HG03575 (cell line): ENCODE results near the gene IL17RE.

Source experiments
- ATAC-seq: cut with Tn5 transposase; IDR thresholded peaks from one replicate; pipeline ENCODE4 v1.9.1; 2021; ENCODE audit not compliant: unreplicated experiment, insufficient number of reproducible peaks, low FRiP score; ENCODE audit errors: extremely low read depth

IL17RE gene

GRCh38 chr3:9946112-9947024 is 43.7 kb downstream of the IL17RE start:
- no peak for ATAC-seq

DNA sequence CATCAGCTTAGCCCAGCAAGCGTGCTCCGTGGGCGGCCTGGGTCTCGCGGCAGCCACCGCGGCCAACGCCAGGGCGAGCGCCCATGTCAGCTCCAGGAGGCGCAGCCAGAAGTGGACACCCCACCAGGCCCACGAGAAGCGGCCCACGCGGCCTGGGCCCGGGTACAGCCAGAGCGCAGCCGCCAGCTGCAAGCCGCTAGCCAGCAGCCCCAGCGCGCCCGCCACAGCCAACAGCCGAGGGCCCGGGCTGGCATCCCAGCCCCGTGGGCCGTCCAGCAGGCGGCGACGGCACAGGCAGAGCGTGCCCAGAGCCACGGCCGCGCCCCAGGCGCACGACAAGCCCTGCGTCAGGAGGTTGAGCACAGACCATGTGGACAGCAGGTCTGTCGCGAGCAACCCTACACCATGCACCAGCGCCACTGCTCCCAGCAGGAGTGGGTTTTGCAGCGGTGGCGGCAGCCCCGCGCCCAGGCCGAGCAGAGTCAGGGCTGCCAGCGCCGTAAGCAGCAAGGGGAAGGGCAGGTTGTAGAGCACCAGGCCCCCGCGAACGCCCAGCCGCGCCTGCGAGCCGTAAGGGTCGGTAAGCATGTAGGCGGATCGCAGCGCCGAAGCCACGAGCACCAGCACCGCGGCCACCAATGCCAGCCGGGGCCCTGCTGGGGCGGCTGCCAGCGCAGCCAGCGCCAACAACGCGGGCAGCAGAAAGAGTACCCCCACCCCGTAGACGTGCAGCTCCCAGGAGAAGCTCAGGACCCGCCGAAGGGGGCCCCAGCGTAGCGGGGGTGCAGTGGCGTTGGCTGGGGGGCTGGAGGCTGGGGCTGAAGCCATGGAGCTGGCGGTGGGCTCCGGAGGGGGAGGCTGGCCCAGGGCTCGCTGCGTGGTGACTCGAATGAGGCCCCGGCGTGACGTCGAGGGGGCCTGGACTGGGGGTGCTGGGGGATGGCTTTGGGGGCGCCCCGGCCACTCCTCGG is 44.7 kb downstream of the IL17RE start:
- ATAC-seq = no peak

- no peak for ATAC-seq
These were observed 45.9 kb downstream of the IL17RE start for GRCh38 chr3:9948586-9948985.

- ATAC-seq = no peak
These were observed 46.5 kb downstream of the IL17RE start for GRCh38 chr3:9949115-9949514.

DNA sequence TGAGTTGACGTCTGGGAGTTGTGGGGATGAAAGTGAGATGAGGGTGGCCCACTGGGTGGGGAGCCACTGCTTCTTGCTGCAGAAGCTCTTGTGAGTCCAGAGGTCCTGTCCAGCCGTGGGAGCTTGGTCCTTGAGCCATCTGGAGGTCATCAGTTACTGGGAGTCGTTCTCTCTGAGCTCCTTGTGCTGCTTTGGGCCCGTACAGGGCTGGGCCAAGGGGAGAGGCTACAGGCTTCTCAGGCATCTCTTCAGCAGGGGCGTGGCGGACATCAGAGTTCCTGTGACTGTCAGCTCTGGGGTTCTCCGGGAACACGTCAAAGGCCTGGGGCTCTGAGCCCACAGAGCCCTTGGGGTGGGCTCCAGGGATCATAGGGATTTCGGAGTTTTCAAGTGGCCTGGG is 47.0 kb downstream of the IL17RE start:
- ATAC-seq = no peak

- no peak for ATAC-seq
These were observed 48.5 kb downstream of the IL17RE start for GRCh38 chr3:9951126-9951525.

DNA sequence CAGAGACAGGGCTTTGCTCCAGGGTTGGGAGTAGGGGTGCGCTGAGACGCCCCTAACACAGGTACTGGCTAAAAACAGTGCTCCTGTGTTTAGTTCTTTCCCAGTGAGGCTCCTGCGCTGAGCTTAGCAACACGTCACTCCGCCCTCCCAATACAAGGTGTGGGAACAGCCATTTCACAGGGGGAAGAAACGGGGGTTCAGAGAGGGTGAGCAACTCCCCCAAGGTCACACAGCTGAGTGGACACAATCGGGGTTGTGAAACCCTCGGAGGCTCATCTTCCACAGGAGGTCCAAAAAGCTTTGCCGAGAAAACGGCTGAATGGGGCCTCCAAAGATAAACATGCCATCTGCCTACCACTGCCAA is 48.9 kb downstream of the IL17RE start:
- ATAC-seq = no peak

DNA sequence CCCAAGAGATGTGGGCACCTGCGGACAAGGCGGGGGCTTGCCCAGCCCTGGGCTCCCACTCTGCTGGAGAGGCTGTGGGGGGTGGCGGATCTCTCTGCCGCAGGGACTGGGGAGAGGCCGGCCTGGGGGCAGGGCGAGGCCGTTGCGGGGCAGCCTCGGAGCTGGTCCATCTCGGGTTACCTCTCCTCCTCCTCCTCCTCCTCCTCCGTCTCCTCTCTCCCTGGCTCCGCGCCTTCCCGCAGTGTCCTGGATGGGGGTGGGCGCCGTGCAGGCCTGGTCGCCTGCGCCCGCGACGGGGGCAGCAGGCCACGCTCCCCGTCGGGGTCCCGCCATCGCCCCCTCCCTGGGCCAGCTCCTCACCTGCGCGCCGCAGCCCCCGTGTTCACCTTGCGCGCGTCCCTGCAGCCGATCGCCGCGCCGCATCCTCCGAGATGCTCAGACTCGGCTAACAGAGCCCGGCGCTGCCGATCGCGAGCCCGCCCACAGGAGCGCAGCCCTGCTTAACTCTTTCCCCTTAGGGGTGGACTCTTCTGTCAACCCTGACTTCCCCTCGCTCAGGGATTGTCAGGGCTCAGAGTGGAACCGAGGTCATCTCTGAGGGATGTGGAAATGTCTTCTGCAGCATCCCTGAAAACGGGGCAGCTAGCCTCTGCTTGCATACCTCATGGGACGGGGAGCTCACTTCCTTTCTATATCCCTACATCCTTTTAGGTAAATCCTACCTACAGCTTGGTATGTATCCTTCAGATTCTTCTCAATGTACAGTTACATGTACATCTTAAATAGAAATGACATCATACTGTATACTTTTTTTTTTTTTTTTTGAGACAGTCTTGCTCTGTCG is 49.5 kb downstream of the IL17RE start, which contains the start of gene PRRT3:
Gene PRRT3, minus strand, starts transcription at position 447 of the 844 bp plus-strand sequence. CDS start 2,293 bp downstream, outside the sequence.
- no peak for ATAC-seq

GRCh38 chr3:9955067-9955502 is 52.4 kb downstream of the IL17RE start:
- ATAC-seq = no peak

DNA sequence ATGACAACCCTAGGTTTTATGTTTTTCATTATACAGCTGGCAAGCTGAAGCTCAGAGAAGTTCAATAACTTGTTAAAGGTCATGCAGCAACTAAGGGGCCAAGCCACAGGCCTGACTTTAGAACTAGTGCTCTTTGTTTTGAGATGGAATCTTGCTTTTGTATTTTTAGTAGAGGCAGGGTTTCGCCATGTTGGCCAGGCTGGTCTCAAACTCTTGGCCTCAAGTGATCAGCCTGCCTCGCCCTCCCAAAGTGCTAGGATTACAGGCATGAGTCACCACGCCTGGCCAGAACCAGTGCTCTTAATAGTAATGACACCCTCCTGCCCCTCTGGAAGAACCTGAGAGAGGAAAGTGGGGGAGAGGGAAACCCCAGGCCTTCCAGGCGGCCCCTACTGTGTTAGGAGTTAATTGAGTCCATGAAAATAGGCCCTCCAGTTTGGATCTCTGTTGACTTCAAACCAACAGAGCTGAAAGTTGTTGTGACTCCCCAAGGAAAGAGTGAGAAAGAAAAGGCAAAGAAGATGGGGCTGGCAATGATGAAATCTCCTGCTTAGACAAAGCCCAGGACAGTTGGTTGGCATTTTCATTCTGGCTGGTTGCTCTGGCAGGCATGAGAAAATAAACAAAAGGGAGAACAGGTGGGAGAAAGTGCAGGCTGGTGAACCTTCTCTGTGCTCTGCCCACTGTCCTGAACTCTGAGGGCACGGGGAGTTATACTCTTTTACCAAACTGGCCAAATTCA is 53.1 kb downstream of the IL17RE start:
- no peak for ATAC-seq

GRCh38 chr3:9957214-9957613 is 54.6 kb downstream of the IL17RE start:
- ATAC-seq = no peak

DNA sequence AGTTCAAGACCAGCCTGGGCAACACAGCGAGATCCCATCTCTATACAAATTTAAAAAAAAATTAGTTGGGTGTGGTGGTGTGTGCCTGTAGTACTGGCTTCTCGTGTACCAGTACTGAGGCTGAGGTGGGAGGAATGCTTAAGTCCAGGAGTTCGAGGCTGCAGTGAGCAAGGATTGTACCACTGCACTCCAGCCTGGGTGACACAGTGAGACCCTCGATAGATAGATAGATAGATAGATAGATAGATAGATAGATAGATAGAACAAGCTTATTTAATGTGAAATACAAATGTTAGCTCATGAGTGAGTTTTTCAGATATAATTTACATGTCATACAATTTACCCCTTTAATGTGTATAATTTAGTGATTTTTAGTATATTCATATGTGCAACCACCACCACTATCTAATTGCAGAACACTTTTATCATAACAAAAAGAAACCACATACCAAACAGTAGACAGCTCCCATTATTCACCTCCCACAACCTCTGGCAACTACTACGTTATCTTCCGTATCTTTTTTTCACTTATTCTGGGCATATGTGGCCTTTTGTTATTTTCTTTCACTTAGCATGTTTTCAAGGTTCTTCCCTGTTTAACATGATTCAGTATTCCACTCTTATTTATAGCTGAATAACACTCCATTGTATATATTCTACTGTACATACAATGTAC is 62.7 kb downstream of the IL17RE start:
- no peak for ATAC-seq
